Psoas muscle (tissue), 8 donors: ENCODE data around the gene TBC1D2B. TPM values are rescaled to one million over a fixed set of nuclear protein-coding genes. Genes with fewer than 3 reads are reported as not detected.
A peak's percentile ranks its signal among the peaks of the same experiment; 100 is the strongest.

Experiments
- ATAC-seq, 4 donors: fragments of 200-7000 bp; cut with Tn5 transposase; one replicate each; pipeline ENCODE4 v1.9.1; 2020; ENCODE audit warnings: moderate library complexity in 3 of 4, mild to moderate bottlenecking in 2 of 4
- DNase-seq, 2 donors: peaks; one replicate each; pipeline ENCODE4 v3.0.0-alpha.2; 2020
- H3K27ac ChIP-seq: fragments of 200-600 bp; one replicate; pipeline ENCODE4 v1.8.0; 2022
- H3K27me3 ChIP-seq, 3 donors: fragments of 200-600 bp in 1 of 3; one replicate each; pipeline versions ENCODE4 v1.6.1 to v1.8.0; 2013 to 2022; ENCODE audit warnings: low read length in 2 of 3, mild to moderate bottlenecking in 2 of 3, moderate library complexity in 1 of 3; ENCODE audit not compliant: insufficient read depth in 3 of 3
- H3K36me3 ChIP-seq, 2 donors: fragments of 200-600 bp in 1 of 2; one replicate each; pipeline versions ENCODE4 v1.6.1 to v1.8.0; 2013 to 2022; ENCODE audit warnings: low read depth in 1 of 2, mild to moderate bottlenecking in 1 of 2, moderate library complexity in 1 of 2; ENCODE audit not compliant: insufficient read depth in 1 of 2
- H3K4me1 ChIP-seq: fragments of 200-600 bp; one replicate; pipeline ENCODE4 v1.8.0; 2022
- H3K4me3 ChIP-seq: fragments of 200-600 bp; one replicate; pipeline ENCODE4 v1.8.0; 2022; ENCODE audit warnings: mild to moderate bottlenecking
- H3K9me3 ChIP-seq: fragments of 200-600 bp; one replicate; pipeline ENCODE4 v1.8.0; 2022
- WGBS, 3 donors: extraction: QIAGEN DNeasy Blood & Tissue Kit; methylation state at CpG; one replicate each; pipeline versions ENCODE4 v1.1.6 to v1.1.7; 2013; 5-methylcytosine and 5-hydroxymethylcytosine counted together
- intact Hi-C, 2 donors: fragments of 100-400 bp; cut with DNase I; formaldehyde crosslinking; loops; one replicate each; pipeline versions ENCODE4 v1.11.0 to v1.14.2; 2022
- polyA plus RNA-seq, 3 donors: library from polyadenylated mRNA; stranded (reverse); fragments of 200-250 nt; gene quantifications; one replicate each; pipeline ENCODE4 v1.2.3, GENCODE V29; 2013
- total RNA-seq, 4 donors: library from RNA; stranded (reverse); fragmentation: NEBNext Ultra II Directional in 2 of 4; extraction: Animal tissue kit (Norgen Biotek cat#: 25700) in 2 of 4; gene quantifications; one replicate each; pipeline versions ENCODE4 v1.2.1 to v1.2.4, GENCODE V29; 2021 to 2023
- TF ChIP-seq, protein P1 (sequence below): fragments of 200-600 bp; IDR thresholded peaks from one replicate; pipeline ENCODE4 v1.8.0; 2022; ENCODE audit warnings: antibody characterized with exemption
- donor health status: healthy with polysubstance abuse.
- donor health status: DM: no; HTN: no; CAD: no; lungs with moderate emphysema.
- donor health status: Bipolar disorder and iron deficiency.
- donor health status: healthy.
- donor health status: DM: yes; HTN: yes; CAD: no.
- donor health status: DM: no; HTN: no; CAD: no.
- donor health status: DM: no; HTN: no; CAD: no.
- donor health status: DM: yes; HTN: yes; CAD: no.

The TBC1D2B gene
- total and polyA plus RNA-seq, 7 donors = 2.8 to 11.8 (median 6.8) TPM

DNA sequence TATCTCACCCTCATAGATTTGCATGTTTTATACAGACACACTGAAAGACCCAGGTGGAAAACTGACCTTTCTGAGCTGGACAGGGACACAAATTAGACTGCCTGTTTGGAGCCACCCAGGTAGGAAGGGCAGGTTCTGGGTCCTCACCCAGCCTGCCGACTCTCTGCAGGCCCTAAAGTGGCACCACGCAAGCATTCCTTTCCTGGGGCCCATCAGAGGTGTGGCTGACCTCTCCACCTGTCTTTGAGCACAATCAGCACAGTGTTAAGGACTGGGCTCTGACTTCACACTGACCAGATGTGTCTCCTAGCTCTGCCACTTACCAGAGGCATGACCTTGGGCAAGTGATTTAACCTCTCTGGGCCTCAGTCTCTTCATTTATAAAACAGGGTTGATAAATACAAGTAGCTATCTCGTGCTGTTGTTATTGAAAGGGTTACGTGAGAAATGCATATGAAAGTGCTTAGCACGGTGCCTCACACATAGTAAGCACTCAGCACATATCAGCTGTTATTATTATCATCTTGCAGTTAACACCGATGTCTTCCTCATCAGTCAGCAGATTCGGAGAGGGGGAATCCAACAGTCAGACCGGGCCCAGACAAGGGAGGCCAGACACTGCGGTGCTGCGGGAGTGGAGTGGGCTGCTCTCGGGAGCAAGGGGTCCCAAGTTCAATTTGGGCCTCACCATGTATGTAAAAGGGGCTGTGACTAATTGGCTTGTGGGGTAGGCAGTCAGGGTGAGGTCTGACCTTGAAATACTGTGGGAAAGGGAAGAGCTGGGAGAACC lies 2.0 kb upstream of the TBC1D2B start:
- ATAC-seq (no peak), DNase-seq (no peak)
- TF ChIP-seq, protein P1, sequence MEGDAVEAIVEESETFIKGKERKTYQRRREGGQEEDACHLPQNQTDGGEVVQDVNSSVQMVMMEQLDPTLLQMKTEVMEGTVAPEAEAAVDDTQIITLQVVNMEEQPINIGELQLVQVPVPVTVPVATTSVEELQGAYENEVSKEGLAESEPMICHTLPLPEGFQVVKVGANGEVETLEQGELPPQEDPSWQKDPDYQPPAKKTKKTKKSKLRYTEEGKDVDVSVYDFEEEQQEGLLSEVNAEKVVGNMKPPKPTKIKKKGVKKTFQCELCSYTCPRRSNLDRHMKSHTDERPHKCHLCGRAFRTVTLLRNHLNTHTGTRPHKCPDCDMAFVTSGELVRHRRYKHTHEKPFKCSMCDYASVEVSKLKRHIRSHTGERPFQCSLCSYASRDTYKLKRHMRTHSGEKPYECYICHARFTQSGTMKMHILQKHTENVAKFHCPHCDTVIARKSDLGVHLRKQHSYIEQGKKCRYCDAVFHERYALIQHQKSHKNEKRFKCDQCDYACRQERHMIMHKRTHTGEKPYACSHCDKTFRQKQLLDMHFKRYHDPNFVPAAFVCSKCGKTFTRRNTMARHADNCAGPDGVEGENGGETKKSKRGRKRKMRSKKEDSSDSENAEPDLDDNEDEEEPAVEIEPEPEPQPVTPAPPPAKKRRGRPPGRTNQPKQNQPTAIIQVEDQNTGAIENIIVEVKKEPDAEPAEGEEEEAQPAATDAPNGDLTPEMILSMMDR = no peak
- no peaks in the 10 kb centered on the region for H3K36me3 ChIP-seq
- no peak overlapping the region for H3K4me3 ChIP-seq
- H3K27ac ChIP-seq = no peak overlapping the region
- no peaks in the 10 kb centered on the region for H3K27me3 ChIP-seq
- no peaks in the 10 kb centered on the region for H3K9me3 ChIP-seq
- H3K4me1 ChIP-seq = peaks cover 17% of the 10 kb centered on the region
- WGBS, 3 donors = 96% methylated on average over 11 of the region's 11 CpGs
- intact Hi-C loops = loop anchor here in 1 of 2 donors (5.0 kb wide), 1 partner anchor 72 kb away; no protein-coding TSS in a partner anchor

DNA sequence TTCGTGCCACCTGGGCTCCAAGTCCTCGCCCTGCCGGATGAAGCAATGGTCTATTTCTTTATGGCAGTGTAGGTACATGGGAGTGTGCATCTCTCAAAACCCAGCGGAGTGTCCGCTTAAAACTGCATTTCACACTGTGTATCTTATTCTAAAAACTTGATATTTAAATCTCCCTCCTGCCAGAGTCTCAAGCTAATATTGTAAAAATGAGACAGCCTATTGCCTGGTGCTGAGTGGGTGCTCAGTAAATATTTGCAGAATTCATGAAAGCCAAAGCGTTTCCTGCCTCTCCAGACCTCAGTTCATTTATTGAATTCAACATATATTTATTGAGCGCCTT lies 330 bp upstream of the TBC1D2B start:
- Histone ChIP-seq H3K27ac (peak overlapping the region; percentile 78), H3K9me3 (no peaks in the 10 kb centered on the region), H3K36me3 (no peaks in the 10 kb centered on the region), H3K27me3 (no peaks in the 10 kb centered on the region), H3K4me3 (peak overlapping the region; percentile 93), H3K4me1 (peaks cover 25% of the 10 kb centered on the region)
- DNase-seq (no peak), ATAC-seq (peak in 2 of 4 donors; percentile 23 to 32)
- TF ChIP-seq, protein P1 = no peak
- WGBS, 3 donors = 13 to 34% (median 30%) methylated on average over 7 of the region's 7 CpGs
- intact Hi-C loops = loop anchor here in 1 of 2 donors (5.0 kb wide), 1 partner anchor 71 kb away; no protein-coding TSS in a partner anchor

DNA sequence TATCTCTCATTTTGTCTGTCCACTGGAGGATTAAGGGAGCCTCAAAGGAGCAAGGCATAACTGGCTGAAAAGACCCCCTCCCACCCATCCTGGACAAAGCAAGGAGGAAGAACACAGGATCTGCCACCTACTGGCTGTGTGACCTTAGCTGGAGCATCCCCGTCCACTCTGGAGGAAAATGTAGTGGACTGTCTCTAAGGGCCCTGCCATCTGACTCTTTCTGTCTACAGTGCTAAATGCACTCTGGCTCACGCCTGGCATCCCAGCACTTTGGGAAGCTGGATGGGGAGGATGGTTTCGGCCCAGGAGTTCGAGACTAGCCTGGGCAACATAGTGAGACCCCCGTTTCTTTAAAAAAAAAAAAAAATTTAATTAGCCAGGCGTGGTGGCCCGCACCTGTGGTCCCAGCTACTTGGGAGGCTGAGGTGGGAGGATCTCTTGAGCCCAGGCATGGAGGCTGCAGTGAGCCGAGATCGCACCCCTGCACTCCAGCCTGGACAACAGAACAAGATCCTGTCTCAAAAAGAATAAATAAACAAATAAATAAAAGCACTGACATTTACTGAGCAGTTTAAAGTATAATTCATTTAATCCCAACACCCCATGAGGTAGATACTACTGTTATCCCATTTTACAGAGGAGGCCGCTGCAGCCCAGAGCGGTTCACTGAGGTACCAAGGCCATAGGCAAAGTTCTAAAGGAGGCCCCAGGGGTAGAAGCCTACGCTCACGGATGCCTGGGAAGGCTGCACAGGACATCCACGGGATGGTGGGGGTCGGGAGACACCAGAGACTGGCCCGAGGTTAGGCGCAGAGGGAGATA lies 1.1 kb downstream of the TBC1D2B start:
- TF ChIP-seq, protein P1 = no peak
- no peaks in the 10 kb centered on the region for H3K27me3 ChIP-seq
- H3K27ac ChIP-seq = peak overlapping the region; percentile 78
- no peaks in the 10 kb centered on the region for H3K9me3 ChIP-seq
- peak overlapping the region; percentile 93 for H3K4me3 ChIP-seq
- intact Hi-C loops = loop anchor here in 1 of 2 donors (5.0 kb wide), 1 partner anchor 69 kb away; no protein-coding TSS in a partner anchor
- peaks cover 38% of the 10 kb centered on the region for H3K4me1 ChIP-seq
- no peaks in the 10 kb centered on the region for H3K36me3 ChIP-seq
- DNase-seq (no peak), ATAC-seq (peak in 3 of 4 donors; percentile 13 to 28 (median 23))
- 47 to 66% (median 53%) methylated on average over 17 of the region's 17 CpGs for WGBS, 3 donors

DNA sequence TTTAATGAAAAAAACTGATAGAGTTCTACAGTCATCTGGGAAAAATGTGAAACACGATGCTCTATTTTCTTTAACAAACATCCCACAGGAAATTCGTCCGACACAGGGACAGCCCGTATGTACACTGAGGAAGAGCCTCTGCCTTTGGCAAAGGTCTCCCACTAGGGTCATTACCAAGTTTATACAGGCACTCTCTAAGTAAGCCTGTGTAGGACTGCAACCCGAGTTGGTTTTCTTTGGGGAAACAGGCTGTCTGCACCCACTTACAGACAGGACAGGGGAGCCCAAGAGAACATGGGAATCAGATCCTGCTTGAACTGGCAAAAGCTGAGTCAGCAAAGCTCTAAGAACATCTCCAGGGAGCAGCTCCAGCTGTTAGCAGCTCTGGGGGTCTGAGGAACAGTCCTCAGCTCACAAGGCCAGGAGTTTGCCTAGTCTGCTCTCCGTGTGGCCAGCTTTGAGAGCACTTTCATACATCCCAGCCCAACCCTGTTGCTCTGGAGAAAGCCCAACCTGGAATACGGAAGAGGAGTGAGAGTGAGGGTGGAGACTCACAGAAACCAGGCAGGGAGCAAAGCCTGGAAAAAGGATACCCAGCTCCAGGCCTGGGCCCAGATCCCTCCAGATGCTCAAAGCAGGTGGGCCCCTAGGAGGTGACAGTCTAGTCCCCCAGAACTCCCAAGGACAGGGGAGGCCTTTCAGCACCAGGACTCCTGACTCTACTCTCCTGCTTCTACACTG lies 1.9 kb downstream of the TBC1D2B start:
- ATAC-seq (peak; percentile 35 to 41 (median 40)), DNase-seq (no peak)
- H3K27ac ChIP-seq = peak overlapping the region; percentile 78
- H3K4me1 ChIP-seq = peaks cover 43% of the 10 kb centered on the region
- H3K27me3 ChIP-seq = no peaks in the 10 kb centered on the region
- intact Hi-C loops = loop anchor here (1.0 to 5.0 kb wide), 2 partner anchors 68 to 73 kb away; no protein-coding TSS in a partner anchor
- no peaks in the 10 kb centered on the region for H3K36me3 ChIP-seq
- 33 to 39% (median 34%) methylated on average over 7 of the region's 7 CpGs for WGBS, 3 donors
- TF ChIP-seq, protein P1 = no peak
- H3K4me3 ChIP-seq = peak overlapping the region; percentile 93
- H3K9me3 ChIP-seq = no peaks in the 10 kb centered on the region
